ENCODE measurements around the gene CFB. TPM values are rescaled to one million over a fixed set of nuclear protein-coding genes. Genes with fewer than 3 reads are reported as not detected.

CFB gene
- total RNA-seq, 1 experiment from 2014 or later = 0.32 TPM

- intact Hi-C loops (cut with micrococcal nuclease; ENCODE audit: unreplicated experiment) = no loop called here
- no TSS peak for BruUV-seq (replicated peaks)
- POLR2A ChIA-PET (ENCODE audit: low non-redundant PET) = no interaction called here
- peaks cover 14% of the 10 kb centered on the region for H3K4me1 ChIP-seq (ENCODE audit: insufficient read depth, low read length, poor library complexity, severe bottlenecking)
- no peak overlapping the region for H3K27ac ChIP-seq (ENCODE audit: low read depth, low read length, poor library complexity, severe bottlenecking)
- TF ChIP-seq EZH2 (IDR thresholded peaks at IDR 0.05; ENCODE audit: borderline replicate concordance, low read depth, low read length, poor library complexity, severe bottlenecking) (no peak), CTCF (conservative IDR thresholded peaks at IDR 0.05; ENCODE audit: low read depth, low read length) (no peak)
- H3K36me3 ChIP-seq (ENCODE audit: insufficient read depth, low read length, poor library complexity, severe bottlenecking) = peaks cover 16% of the 10 kb centered on the region
- no peaks in the 10 kb centered on the region for H3K27me3 ChIP-seq (replicated peaks; ENCODE audit: insufficient read depth, low read depth, low read length, poor library complexity)
- H3K4me3 ChIP-seq (ENCODE audit: low read depth, low read length, poor library complexity, severe bottlenecking) = no peak overlapping the region
- H3K9me3 ChIP-seq (ENCODE audit: low read depth, low read length, poor library complexity, severe bottlenecking) = no peaks in the 10 kb centered on the region
- no peak for DNase-seq (ENCODE audit: low spot score)
- CTCF ChIA-PET = no interaction called here
These were observed 15.7 kb downstream of the CFB start for GRCh38 chr6:31961616-31962015.

- DNase-seq (ENCODE audit: low spot score) = no peak
- Histone ChIP-seq H3K4me3 (ENCODE audit: low read depth, low read length, poor library complexity, severe bottlenecking) (no peak overlapping the region), H3K4me1 (ENCODE audit: insufficient read depth, low read length, poor library complexity, severe bottlenecking) (peaks cover 7% of the 10 kb centered on the region), H3K27me3 (replicated peaks; ENCODE audit: insufficient read depth, low read depth, low read length, poor library complexity) (no peaks in the 10 kb centered on the region), H3K36me3 (ENCODE audit: insufficient read depth, low read length, poor library complexity, severe bottlenecking) (peaks cover 32% of the 10 kb centered on the region), H3K9me3 (ENCODE audit: low read depth, low read length, poor library complexity, severe bottlenecking) (no peaks in the 10 kb centered on the region), H3K27ac (ENCODE audit: low read depth, low read length, poor library complexity, severe bottlenecking) (no peak overlapping the region)
- POLR2A ChIA-PET (ENCODE audit: low non-redundant PET) = no interaction called here
- intact Hi-C loops (cut with micrococcal nuclease; ENCODE audit: unreplicated experiment) = no loop called here
- TF ChIP-seq EZH2 (IDR thresholded peaks at IDR 0.05; ENCODE audit: borderline replicate concordance, low read depth, low read length, poor library complexity, severe bottlenecking) (no peak), CTCF (conservative IDR thresholded peaks at IDR 0.05; ENCODE audit: low read depth, low read length) (no peak)
- no TSS peak for BruUV-seq (replicated peaks)
- CTCF ChIA-PET = no interaction called here
These were observed 18.0 kb downstream of the CFB start for GRCh38 chr6:31963921-31964320.

GRCh38 chr6:31965700-31966099 is 19.8 kb downstream of the CFB start:
- H3K4me1 ChIP-seq (ENCODE audit: insufficient read depth, low read length, poor library complexity, severe bottlenecking) = peaks cover 3% of the 10 kb centered on the region
- POLR2A ChIA-PET (ENCODE audit: low non-redundant PET) = no interaction called here
- peaks cover 45% of the 10 kb centered on the region for H3K36me3 ChIP-seq (ENCODE audit: insufficient read depth, low read length, poor library complexity, severe bottlenecking)
- no peaks in the 10 kb centered on the region for H3K27me3 ChIP-seq (replicated peaks; ENCODE audit: insufficient read depth, low read depth, low read length, poor library complexity)
- CTCF ChIA-PET = no interaction called here
- H3K27ac ChIP-seq (ENCODE audit: low read depth, low read length, poor library complexity, severe bottlenecking) = no peak overlapping the region
- BruUV-seq (replicated peaks) = no TSS peak
- no peak for DNase-seq (ENCODE audit: low spot score)
- intact Hi-C loops (cut with micrococcal nuclease; ENCODE audit: unreplicated experiment) = no loop called here
- TF ChIP-seq EZH2 (IDR thresholded peaks at IDR 0.05; ENCODE audit: borderline replicate concordance, low read depth, low read length, poor library complexity, severe bottlenecking) (no peak), CTCF (conservative IDR thresholded peaks at IDR 0.05; ENCODE audit: low read depth, low read length) (no peak)
- H3K4me3 ChIP-seq (ENCODE audit: low read depth, low read length, poor library complexity, severe bottlenecking) = no peak overlapping the region
- H3K9me3 ChIP-seq (ENCODE audit: low read depth, low read length, poor library complexity, severe bottlenecking) = no peaks in the 10 kb centered on the region

Data from A673 (cell line).